ENCODE measurements around the gene CC2D2A.

The CC2D2A gene

DNA sequence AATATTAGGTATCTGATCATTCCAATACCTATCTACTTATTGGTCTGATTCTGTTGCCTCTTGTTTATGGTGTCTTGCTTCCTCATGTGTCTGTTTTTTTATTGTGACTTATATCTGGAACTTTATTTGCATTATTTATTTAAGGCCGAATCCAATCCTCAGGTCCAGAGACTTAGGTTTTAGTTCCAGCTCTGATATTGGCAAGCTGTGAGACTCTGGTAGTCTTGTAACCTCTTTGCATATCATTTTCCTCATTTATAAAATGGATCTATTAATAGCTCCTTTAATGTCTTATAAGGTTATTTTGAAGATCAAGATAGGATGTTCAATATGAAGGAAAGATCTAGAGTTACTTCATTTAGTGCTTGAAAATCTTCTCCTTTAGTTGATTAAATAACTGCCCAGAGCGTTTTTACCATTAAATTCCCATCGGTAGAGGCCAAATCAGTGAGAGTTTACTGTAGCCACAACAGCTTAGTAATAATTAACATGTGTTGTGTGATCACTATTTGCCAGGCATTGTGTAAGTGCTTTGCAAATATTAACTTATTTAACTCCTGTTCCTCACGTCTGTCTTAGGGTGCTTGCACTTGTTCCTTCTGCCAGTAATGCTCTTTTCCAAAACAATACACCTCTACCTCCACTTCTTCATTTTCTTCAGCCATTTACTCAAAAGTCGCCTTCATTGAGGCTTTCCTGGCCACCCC lies 82.2 kb downstream of the CC2D2A start:
- TF ChIP-seq SPI1 (IDR thresholded peaks at IDR 0.05; ENCODE audit: borderline replicate concordance, low read depth) = no peak
- no peak for DNase-seq (ENCODE audit: low read depth in 1 of 2, low spot score in 1 of 2)
- H3K27me3 ChIP-seq (ENCODE audit: insufficient read depth, poor library complexity, severe bottlenecking) = no peaks in the 10 kb centered on the region
- no peak overlapping the region for H3K4me3 ChIP-seq (replicated peaks; ENCODE audit: insufficient read depth, low read length)
- no peak overlapping the region for H3K27ac ChIP-seq (replicated peaks)

DNA sequence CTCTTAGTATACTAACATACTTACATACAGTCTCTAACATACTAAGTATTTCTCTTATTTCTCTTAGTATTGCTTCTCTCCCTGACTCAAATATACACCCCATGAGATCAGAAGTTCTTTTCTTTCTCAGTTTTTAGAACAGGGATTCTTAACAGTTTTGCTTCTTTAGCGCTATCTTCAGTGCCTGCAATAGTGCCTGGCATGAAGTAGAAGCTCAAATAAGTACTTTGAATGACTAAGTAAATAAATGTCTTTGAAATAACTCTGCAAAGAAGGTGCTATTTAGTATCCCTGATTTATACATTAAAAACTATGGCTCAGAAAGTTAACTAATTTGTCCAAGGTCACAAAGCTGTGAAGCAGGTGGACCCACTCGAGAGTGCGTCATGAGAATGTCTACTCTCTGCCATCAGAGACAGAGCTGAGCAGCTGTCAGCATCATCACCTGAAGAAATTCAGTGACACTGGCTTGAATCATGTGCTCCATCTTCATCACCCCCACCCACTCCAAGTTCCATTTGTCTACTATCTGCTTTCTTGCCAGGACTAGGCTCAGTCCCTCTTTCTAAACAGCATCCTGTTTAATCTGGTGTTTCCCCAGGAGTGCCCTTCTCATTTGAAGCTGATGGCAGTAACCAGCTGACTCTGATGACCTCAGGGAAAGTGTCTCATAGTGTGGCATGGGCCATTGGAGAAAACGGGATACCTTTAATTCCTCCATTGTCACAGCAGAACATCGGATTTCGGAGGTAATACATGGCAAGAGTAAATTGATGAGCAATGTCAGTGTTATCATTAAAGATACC lies 83.1 kb downstream of the CC2D2A start:
- no peak for TF ChIP-seq POLR2AphosphoS5 (IDR thresholded peaks at IDR 0.05; ENCODE audit: low read depth)
- TF ChIP-seq, protein P1, sequence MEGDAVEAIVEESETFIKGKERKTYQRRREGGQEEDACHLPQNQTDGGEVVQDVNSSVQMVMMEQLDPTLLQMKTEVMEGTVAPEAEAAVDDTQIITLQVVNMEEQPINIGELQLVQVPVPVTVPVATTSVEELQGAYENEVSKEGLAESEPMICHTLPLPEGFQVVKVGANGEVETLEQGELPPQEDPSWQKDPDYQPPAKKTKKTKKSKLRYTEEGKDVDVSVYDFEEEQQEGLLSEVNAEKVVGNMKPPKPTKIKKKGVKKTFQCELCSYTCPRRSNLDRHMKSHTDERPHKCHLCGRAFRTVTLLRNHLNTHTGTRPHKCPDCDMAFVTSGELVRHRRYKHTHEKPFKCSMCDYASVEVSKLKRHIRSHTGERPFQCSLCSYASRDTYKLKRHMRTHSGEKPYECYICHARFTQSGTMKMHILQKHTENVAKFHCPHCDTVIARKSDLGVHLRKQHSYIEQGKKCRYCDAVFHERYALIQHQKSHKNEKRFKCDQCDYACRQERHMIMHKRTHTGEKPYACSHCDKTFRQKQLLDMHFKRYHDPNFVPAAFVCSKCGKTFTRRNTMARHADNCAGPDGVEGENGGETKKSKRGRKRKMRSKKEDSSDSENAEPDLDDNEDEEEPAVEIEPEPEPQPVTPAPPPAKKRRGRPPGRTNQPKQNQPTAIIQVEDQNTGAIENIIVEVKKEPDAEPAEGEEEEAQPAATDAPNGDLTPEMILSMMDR (IDR thresholded peaks at IDR 0.05; ENCODE audit: insufficient read depth, low read length) = no peak
- no peak for TF ChIP-seq SPI1 (IDR thresholded peaks at IDR 0.05; ENCODE audit: borderline replicate concordance, low read depth)
- TF ChIP-seq, protein P2, sequence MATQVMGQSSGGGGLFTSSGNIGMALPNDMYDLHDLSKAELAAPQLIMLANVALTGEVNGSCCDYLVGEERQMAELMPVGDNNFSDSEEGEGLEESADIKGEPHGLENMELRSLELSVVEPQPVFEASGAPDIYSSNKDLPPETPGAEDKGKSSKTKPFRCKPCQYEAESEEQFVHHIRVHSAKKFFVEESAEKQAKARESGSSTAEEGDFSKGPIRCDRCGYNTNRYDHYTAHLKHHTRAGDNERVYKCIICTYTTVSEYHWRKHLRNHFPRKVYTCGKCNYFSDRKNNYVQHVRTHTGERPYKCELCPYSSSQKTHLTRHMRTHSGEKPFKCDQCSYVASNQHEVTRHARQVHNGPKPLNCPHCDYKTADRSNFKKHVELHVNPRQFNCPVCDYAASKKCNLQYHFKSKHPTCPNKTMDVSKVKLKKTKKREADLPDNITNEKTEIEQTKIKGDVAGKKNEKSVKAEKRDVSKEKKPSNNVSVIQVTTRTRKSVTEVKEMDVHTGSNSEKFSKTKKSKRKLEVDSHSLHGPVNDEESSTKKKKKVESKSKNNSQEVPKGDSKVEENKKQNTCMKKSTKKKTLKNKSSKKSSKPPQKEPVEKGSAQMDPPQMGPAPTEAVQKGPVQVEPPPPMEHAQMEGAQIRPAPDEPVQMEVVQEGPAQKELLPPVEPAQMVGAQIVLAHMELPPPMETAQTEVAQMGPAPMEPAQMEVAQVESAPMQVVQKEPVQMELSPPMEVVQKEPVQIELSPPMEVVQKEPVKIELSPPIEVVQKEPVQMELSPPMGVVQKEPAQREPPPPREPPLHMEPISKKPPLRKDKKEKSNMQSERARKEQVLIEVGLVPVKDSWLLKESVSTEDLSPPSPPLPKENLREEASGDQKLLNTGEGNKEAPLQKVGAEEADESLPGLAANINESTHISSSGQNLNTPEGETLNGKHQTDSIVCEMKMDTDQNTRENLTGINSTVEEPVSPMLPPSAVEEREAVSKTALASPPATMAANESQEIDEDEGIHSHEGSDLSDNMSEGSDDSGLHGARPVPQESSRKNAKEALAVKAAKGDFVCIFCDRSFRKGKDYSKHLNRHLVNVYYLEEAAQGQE (IDR thresholded peaks at IDR 0.05; ENCODE audit: insufficient replicate concordance, low read depth) = no peak
- no peak overlapping the region for H3K27ac ChIP-seq (replicated peaks)

DNA sequence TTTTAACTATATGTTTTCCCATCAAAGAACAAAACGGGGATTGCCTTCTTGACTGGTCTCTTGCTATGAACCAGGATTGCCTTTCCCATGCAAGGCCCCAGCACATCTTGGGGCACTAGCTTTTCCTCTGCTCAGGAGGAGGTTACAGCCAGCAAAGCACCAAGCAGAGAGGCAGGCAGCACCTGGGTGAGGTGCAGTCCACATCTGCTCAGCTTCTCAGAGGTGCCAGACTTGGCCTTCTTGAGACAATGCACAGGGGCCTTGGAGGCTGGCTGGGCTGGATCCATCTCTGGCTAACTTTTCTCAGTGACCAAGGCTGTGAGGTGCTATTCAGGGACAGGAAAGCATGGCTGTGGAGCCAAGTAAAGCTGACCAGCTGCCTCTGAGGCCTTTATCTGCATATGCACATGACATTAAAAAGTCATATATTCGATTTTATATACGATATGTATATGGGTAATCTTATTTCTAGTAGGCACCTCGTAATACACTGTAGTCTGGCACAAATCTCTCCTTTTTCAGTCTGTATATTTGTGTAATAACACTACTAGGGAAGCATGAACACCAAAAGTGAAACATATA lies 86.9 kb downstream of the CC2D2A start:
- Histone ChIP-seq H3K27ac (replicated peaks) (no peak overlapping the region), H3K27me3 (ENCODE audit: insufficient read depth, poor library complexity, severe bottlenecking) (no peaks in the 10 kb centered on the region), H3K4me3 (replicated peaks; ENCODE audit: insufficient read depth, low read length) (no peak overlapping the region)
- DNase-seq (ENCODE audit: low read depth in 1 of 2, low spot score in 1 of 2) = no peak
- TF ChIP-seq, protein P1 (IDR thresholded peaks at IDR 0.05; ENCODE audit: insufficient read depth, low read length) = no peak
- TF ChIP-seq POLR2AphosphoS5 (IDR thresholded peaks at IDR 0.05; ENCODE audit: low read depth) (no peak), GABPA (IDR thresholded peaks at IDR 0.05; ENCODE audit: low read depth) (no peak), SPI1 (IDR thresholded peaks at IDR 0.05; ENCODE audit: borderline replicate concordance, low read depth) (no peak)
- TF ChIP-seq, protein P2 (IDR thresholded peaks at IDR 0.05; ENCODE audit: insufficient replicate concordance, low read depth) = no peak

More for the DNA sequence above, 83.1 kb downstream of the CC2D2A start:
- no peaks in the 10 kb centered on the region for H3K27me3 ChIP-seq (ENCODE audit: insufficient read depth, poor library complexity, severe bottlenecking)
- no peak for DNase-seq (ENCODE audit: low read depth in 1 of 2, low spot score in 1 of 2)
- no peak overlapping the region for H3K4me3 ChIP-seq (replicated peaks; ENCODE audit: insufficient read depth, low read length)

All from HL-60 (cell line).